Mucosa of stomach (tissue), 1 donor: ENCODE measurements around the gene TNNT3.
"Not testable (repeated sequence)": the region's sequence is repeated elsewhere in the genome, so short reads cannot be mapped to it uniquely, and the experiment has no call there.

Experiments used
- H3K27me3 ChIP-seq: one replicate; pipeline ENCODE4 v1.7.0; 2013; ENCODE audit warnings: mild to moderate bottlenecking, low read length; ENCODE audit not compliant: control insufficient read depth, insufficient read depth
- H3K36me3 ChIP-seq: one replicate; pipeline ENCODE4 v1.7.0; 2013; ENCODE audit warnings: low read length; ENCODE audit not compliant: control insufficient read depth, insufficient read depth
- H3K4me1 ChIP-seq: one replicate; pipeline ENCODE4 v1.7.0; 2013; ENCODE audit warnings: mild to moderate bottlenecking, low read length; ENCODE audit not compliant: control insufficient read depth, insufficient read depth
- H3K4me3 ChIP-seq: one replicate; pipeline ENCODE4 v1.7.0; 2013; ENCODE audit warnings: low read length
- H3K9ac ChIP-seq: one replicate; pipeline ENCODE4 v1.7.0; 2013; ENCODE audit warnings: mild to moderate bottlenecking, low read length, moderate library complexity
- H3K9me3 ChIP-seq: one replicate; pipeline ENCODE4 v1.7.0; 2013; ENCODE audit warnings: mild to moderate bottlenecking, low read length, moderate library complexity; ENCODE audit not compliant: control insufficient read depth
- donor health status: Pancreatic carcinoma.

The TNNT3 gene

GRCh38 chr11:1937616-1938342, 18.3 kb downstream of the TNNT3 start:
- Histone ChIP-seq H3K27me3 (no peaks in the 10 kb centered on the region), H3K9me3 (no peaks in the 10 kb centered on the region), H3K36me3 (no peaks in the 10 kb centered on the region), H3K4me3 (no peak overlapping the region), H3K4me1 (no peaks in the 10 kb centered on the region), H3K9ac (no peak overlapping the region)

- Histone ChIP-seq H3K9ac (no peak overlapping the region), H3K4me3 (no peak overlapping the region)
Observed at GRCh38 chr11:1938343-1939005, 19.0 kb downstream of the TNNT3 start.

GRCh38 chr11:1939006-1939625, 19.6 kb downstream of the TNNT3 start:
- no peaks in the 10 kb centered on the region for H3K36me3 ChIP-seq
- H3K27me3 ChIP-seq, result no peaks in the 10 kb centered on the region
- no peaks in the 10 kb centered on the region for H3K4me1 ChIP-seq
- no peak overlapping the region for H3K4me3 ChIP-seq
- H3K9me3 ChIP-seq, result no peaks in the 10 kb centered on the region
- H3K9ac ChIP-seq, result no peak overlapping the region

More at GRCh38 chr11:1938343-1939005, 19.0 kb downstream of the TNNT3 start:
- Histone ChIP-seq H3K27me3 (no peaks in the 10 kb centered on the region), H3K9me3 (no peaks in the 10 kb centered on the region), H3K36me3 (no peaks in the 10 kb centered on the region), H3K4me1 (no peaks in the 10 kb centered on the region)

- not testable (repeated sequence) for H3K4me3 ChIP-seq, H3K4me1 ChIP-seq, H3K9ac ChIP-seq, H3K27me3 ChIP-seq, H3K36me3 ChIP-seq, H3K9me3 ChIP-seq
Observed at GRCh38 chr11:1939788-1940187, 20.3 kb downstream of the TNNT3 start.

GRCh38 chr11:1942558-1943260, 23.2 kb downstream of the TNNT3 start:
- Histone ChIP-seq H3K9me3 (no peaks in the 10 kb centered on the region), H3K9ac (no peak overlapping the region), H3K27me3 (no peaks in the 10 kb centered on the region), H3K36me3 (no peaks in the 10 kb centered on the region), H3K4me3 (no peak overlapping the region), H3K4me1 (no peaks in the 10 kb centered on the region)

GRCh38 chr11:1943576-1943975, 24.1 kb downstream of the TNNT3 start:
- Histone ChIP-seq H3K9me3 (no peaks in the 10 kb centered on the region), H3K4me3 (no peak overlapping the region), H3K36me3 (no peaks in the 10 kb centered on the region)

GRCh38 chr11:1943977-1944376, 24.5 kb downstream of the TNNT3 start:
- Histone ChIP-seq H3K9me3 (no peaks in the 10 kb centered on the region), H3K36me3 (no peaks in the 10 kb centered on the region), H3K4me1 (no peaks in the 10 kb centered on the region), H3K27me3 (no peaks in the 10 kb centered on the region), H3K9ac (no peak overlapping the region), H3K4me3 (no peak overlapping the region)

More at GRCh38 chr11:1943576-1943975, 24.1 kb downstream of the TNNT3 start:
- H3K4me1 ChIP-seq, result no peaks in the 10 kb centered on the region
- no peak overlapping the region for H3K9ac ChIP-seq
- no peaks in the 10 kb centered on the region for H3K27me3 ChIP-seq

- no peaks in the 10 kb centered on the region for H3K4me1 ChIP-seq
- no peak within 1 kb of the TSS for H3K4me3 ChIP-seq
- no peaks in the 10 kb centered on the region for H3K27me3 ChIP-seq
- no peaks in the 10 kb centered on the region for H3K36me3 ChIP-seq
- no peaks in the 10 kb centered on the region for H3K9me3 ChIP-seq
- no peak within 1 kb of the TSS for H3K9ac ChIP-seq
Observed at GRCh38 chr11:1946812-1947484, 27.4 kb downstream of the TNNT3 start, which contains the start of gene MRPL23. TSS of gene MRPL23 (plus strand) at chr11:1947332. CDS start at chr11:1947363, 31 bp downstream.

- Histone ChIP-seq H3K36me3 (no peaks in the 10 kb centered on the region), H3K9ac (no peak overlapping the region), H3K27me3 (no peaks in the 10 kb centered on the region), H3K9me3 (no peaks in the 10 kb centered on the region), H3K4me3 (no peak overlapping the region), H3K4me1 (no peaks in the 10 kb centered on the region)
Observed at GRCh38 chr11:1947592-1948237, 28.2 kb downstream of the TNNT3 start.

GRCh38 chr11:1948389-1948788, 28.9 kb downstream of the TNNT3 start:
- H3K9ac ChIP-seq, result no peak overlapping the region
- no peak overlapping the region for H3K4me3 ChIP-seq
- no peaks in the 10 kb centered on the region for H3K4me1 ChIP-seq
- no peaks in the 10 kb centered on the region for H3K36me3 ChIP-seq
- no peaks in the 10 kb centered on the region for H3K27me3 ChIP-seq
- no peaks in the 10 kb centered on the region for H3K9me3 ChIP-seq

- Histone ChIP-seq H3K36me3 (no peaks in the 10 kb centered on the region), H3K9ac (no peak overlapping the region), H3K9me3 (no peaks in the 10 kb centered on the region), H3K4me1 (no peaks in the 10 kb centered on the region), H3K4me3 (no peak overlapping the region), H3K27me3 (no peaks in the 10 kb centered on the region)
Observed at GRCh38 chr11:1949302-1949701, 29.8 kb downstream of the TNNT3 start.
